ENCODE measurements around the gene AGFG2. TPM values are rescaled to one million over a fixed set of nuclear protein-coding genes. Genes with fewer than 3 reads are reported as not detected.
"Not testable (repeated sequence)": the region's sequence is repeated elsewhere in the genome, so short reads cannot be mapped to it uniquely, and the experiment has no call there.

The AGFG2 gene
- total RNA-seq, 1 experiment from 2014 or later, result 42.5 TPM

DNA sequence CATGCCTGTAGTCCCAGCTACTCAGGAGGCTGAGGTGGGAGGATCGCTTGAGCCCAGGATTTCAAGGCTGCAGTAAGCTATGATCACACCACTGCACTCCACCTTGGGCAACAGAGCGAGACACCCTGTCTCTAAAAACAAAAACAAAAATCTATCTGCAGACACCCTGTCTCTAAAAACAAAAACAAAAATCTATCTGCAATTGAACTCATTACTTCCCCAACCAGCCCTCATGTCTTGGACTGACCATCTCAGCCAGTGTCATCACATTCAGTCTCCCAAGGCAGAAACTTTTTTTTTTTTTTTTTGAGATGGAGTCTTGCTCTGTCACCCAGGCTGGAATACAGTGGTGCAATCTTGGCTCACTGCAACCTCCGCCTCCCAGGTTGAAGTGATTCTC lies 35.0 kb upstream of the AGFG2 start:
- H3K27ac ChIP-seq (ENCODE audit: low read length), result peak overlapping the region; percentile 2
- in situ Hi-C loops (cut with HindIII; ENCODE audit: low pct_unique_long_range_greater_than_20kb, low sequenced_read_pairs); H3K9me3 ChIP-seq (ENCODE audit: control insufficient read depth, insufficient read depth, low read depth, low read length); POLR2A ChIA-PET; BruUV-seq (replicated peaks); H3K36me3 ChIP-seq (ENCODE audit: control insufficient read depth, insufficient read depth, low read length); DNase-seq (ENCODE audit: low read depth, low spot score); H3K4me3 ChIP-seq (ENCODE audit: low read depth in 2 of 2, low read length in 2 of 2); intact Hi-C loops (cut with micrococcal nuclease; ENCODE audit: unreplicated experiment); H3K27me3 ChIP-seq (ENCODE audit: control insufficient read depth, insufficient read depth, low read length); CTCF ChIA-PET: not testable (repeated sequence)
- peak; percentile 24 for ATAC-seq
- H3K4me1 ChIP-seq (ENCODE audit: control insufficient read depth, insufficient read depth, low read length), result peaks cover 12% of the 10 kb centered on the region

DNA sequence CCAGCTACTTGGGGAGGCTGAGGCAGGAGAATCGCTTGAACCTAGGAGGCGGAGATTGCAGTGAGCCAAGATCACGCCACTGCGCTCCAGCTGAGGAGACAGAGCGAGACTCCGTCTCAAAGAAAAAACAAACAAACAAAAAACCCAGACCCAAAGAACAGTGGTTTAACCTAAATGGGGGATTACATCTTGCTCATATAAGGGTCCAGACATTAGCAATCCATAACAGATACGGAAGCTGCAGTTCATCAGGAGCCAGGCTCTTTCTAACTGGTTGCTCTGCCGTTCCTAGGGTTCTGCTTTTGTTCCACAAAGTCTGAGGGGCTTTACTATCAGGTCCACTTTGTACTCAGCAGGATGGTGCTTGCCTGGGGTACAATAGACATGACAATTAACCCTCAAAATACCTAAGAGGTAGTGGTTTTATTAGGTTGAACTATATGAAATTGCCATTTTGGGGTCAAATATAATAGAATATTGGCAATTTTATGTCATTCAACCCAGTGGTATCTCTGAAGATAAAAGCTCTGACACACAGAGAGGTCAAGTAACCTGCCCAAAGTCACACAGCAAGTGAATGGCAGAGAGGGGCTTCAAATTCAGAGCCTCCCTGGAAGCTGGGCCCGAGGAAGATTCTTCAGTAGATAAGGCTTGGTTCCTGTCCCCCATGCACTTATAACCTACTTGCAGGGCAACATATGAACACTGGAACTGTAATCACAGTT lies 34.0 kb upstream of the AGFG2 start:
- Histone ChIP-seq H3K4me3 (ENCODE audit: low read depth in 2 of 2, low read length in 2 of 2) (no peak overlapping the region), H3K4me1 (ENCODE audit: control insufficient read depth, insufficient read depth, low read length) (peaks cover 12% of the 10 kb centered on the region), H3K27me3 (ENCODE audit: control insufficient read depth, insufficient read depth, low read length) (no peaks in the 10 kb centered on the region), H3K36me3 (ENCODE audit: control insufficient read depth, insufficient read depth, low read length) (no peaks in the 10 kb centered on the region), H3K27ac (ENCODE audit: low read length) (peak overlapping the region; percentile 30; the same call in 1 of the 2 replicates), H3K9me3 (ENCODE audit: control insufficient read depth, insufficient read depth, low read depth, low read length) (no peaks in the 10 kb centered on the region)
- DNase-seq (ENCODE audit: low read depth, low spot score) (no peak), ATAC-seq (no peak)
- intact Hi-C loops (cut with micrococcal nuclease; ENCODE audit: unreplicated experiment) (no loop called here), in situ Hi-C loops (cut with HindIII; ENCODE audit: low pct_unique_long_range_greater_than_20kb, low sequenced_read_pairs) (no loop called here)
- BruUV-seq (replicated peaks), result no TSS peak
- CTCF ChIA-PET, result no interaction called here
- POLR2A ChIA-PET, result interaction anchor here (0.6 to 0.7 kb wide), 2 partner anchors 112 to 179 kb away, joined by 3 to 5 read pairs; no protein-coding TSS in a partner anchor
- TF ChIP-seq, protein P1, sequence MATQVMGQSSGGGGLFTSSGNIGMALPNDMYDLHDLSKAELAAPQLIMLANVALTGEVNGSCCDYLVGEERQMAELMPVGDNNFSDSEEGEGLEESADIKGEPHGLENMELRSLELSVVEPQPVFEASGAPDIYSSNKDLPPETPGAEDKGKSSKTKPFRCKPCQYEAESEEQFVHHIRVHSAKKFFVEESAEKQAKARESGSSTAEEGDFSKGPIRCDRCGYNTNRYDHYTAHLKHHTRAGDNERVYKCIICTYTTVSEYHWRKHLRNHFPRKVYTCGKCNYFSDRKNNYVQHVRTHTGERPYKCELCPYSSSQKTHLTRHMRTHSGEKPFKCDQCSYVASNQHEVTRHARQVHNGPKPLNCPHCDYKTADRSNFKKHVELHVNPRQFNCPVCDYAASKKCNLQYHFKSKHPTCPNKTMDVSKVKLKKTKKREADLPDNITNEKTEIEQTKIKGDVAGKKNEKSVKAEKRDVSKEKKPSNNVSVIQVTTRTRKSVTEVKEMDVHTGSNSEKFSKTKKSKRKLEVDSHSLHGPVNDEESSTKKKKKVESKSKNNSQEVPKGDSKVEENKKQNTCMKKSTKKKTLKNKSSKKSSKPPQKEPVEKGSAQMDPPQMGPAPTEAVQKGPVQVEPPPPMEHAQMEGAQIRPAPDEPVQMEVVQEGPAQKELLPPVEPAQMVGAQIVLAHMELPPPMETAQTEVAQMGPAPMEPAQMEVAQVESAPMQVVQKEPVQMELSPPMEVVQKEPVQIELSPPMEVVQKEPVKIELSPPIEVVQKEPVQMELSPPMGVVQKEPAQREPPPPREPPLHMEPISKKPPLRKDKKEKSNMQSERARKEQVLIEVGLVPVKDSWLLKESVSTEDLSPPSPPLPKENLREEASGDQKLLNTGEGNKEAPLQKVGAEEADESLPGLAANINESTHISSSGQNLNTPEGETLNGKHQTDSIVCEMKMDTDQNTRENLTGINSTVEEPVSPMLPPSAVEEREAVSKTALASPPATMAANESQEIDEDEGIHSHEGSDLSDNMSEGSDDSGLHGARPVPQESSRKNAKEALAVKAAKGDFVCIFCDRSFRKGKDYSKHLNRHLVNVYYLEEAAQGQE (IDR thresholded peaks at IDR 0.05; ENCODE audit: insufficient read depth in 1 of 2, low read depth in 2 of 2, low read length in 1 of 2), result no peak
- TF ChIP-seq SIN3A (IDR thresholded peaks at IDR 0.05; ENCODE audit: borderline replicate concordance, insufficient read depth, low read depth, low read length), result no peak
- TF ChIP-seq TCF7L2 (IDR thresholded peaks at IDR 0.05; ENCODE audit: low read depth, low read length), result no peak
- no peak for TF ChIP-seq POLR2AphosphoS5 (IDR thresholded peaks at IDR 0.05; ENCODE audit: low read depth, low read length)
- TF ChIP-seq, protein P2, sequence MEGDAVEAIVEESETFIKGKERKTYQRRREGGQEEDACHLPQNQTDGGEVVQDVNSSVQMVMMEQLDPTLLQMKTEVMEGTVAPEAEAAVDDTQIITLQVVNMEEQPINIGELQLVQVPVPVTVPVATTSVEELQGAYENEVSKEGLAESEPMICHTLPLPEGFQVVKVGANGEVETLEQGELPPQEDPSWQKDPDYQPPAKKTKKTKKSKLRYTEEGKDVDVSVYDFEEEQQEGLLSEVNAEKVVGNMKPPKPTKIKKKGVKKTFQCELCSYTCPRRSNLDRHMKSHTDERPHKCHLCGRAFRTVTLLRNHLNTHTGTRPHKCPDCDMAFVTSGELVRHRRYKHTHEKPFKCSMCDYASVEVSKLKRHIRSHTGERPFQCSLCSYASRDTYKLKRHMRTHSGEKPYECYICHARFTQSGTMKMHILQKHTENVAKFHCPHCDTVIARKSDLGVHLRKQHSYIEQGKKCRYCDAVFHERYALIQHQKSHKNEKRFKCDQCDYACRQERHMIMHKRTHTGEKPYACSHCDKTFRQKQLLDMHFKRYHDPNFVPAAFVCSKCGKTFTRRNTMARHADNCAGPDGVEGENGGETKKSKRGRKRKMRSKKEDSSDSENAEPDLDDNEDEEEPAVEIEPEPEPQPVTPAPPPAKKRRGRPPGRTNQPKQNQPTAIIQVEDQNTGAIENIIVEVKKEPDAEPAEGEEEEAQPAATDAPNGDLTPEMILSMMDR (IDR thresholded peaks at IDR 0.05), result no peak

DNA sequence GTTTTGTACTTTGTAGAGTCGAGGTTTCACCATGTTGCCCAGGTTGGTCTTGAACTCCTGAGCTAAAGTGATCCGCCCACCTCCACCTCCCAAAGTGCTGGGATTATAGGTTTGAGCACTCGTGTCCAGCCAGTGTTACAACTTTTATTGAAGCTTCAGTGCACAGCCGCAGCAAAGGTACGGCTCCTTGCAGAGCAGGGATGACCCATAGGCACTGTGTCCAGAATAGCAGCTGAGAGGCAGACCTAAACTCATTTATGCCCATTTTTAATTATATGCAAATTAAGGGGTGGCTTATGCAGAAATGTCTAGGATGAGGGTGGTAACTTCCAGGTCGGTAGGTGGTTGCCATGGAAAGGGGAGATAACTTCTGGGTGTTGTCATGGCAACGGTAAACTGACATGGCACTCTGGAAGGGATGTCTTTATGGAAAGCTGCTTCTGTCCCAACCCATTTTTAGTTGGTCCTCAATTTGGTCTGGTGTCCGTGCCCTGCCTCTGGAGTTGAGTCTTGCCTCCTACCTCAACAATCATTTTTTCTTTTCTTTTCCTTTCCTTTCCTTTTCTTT lies 32.6 kb upstream of the AGFG2 start:
- DNase-seq (ENCODE audit: low read depth, low spot score), result no peak
- Histone ChIP-seq H3K36me3 (ENCODE audit: control insufficient read depth, insufficient read depth, low read length) (no peaks in the 10 kb centered on the region), H3K4me1 (ENCODE audit: control insufficient read depth, insufficient read depth, low read length) (peaks cover 12% of the 10 kb centered on the region), H3K9me3 (ENCODE audit: control insufficient read depth, insufficient read depth, low read depth, low read length) (no peaks in the 10 kb centered on the region), H3K27ac (ENCODE audit: low read length) (no peak overlapping the region), H3K27me3 (ENCODE audit: control insufficient read depth, insufficient read depth, low read length) (no peaks in the 10 kb centered on the region), H3K4me3 (ENCODE audit: low read depth in 2 of 2, low read length in 2 of 2) (no peak overlapping the region)
- in situ Hi-C loops (cut with HindIII; ENCODE audit: low pct_unique_long_range_greater_than_20kb, low sequenced_read_pairs) (no loop called here), intact Hi-C loops (cut with micrococcal nuclease; ENCODE audit: unreplicated experiment) (no loop called here)
- BruUV-seq (replicated peaks), result no TSS peak
- CTCF ChIA-PET, result interaction anchor here (0.6 kb wide), 1 partner anchor 59 kb away, joined by 8 read pairs; no protein-coding TSS in a partner anchor
- ATAC-seq, result no peak
- POLR2A ChIA-PET, result interaction anchor here (0.6 to 0.7 kb wide), 2 partner anchors 9 to 31 kb away, joined by 4 to 5 read pairs; no protein-coding TSS in a partner anchor
- TF ChIP-seq, protein P1 (IDR thresholded peaks at IDR 0.05; ENCODE audit: insufficient read depth in 1 of 2, low read depth in 2 of 2, low read length in 1 of 2), result no peak

All from Panc1 (cell line).